HG03066 (cell line): ENCODE measurements around the gene NOD1.
"Not testable (repeated sequence)": the region's sequence is repeated elsewhere in the genome, so short reads cannot be mapped to it uniquely, and the experiment has no call there.

Experiments used
- ATAC-seq: cut with Tn5 transposase; IDR thresholded peaks from one replicate; pipeline ENCODE4 v1.9.1; 2021; ENCODE audit warnings: low read depth; ENCODE audit not compliant: unreplicated experiment

Gene NOD1

DNA sequence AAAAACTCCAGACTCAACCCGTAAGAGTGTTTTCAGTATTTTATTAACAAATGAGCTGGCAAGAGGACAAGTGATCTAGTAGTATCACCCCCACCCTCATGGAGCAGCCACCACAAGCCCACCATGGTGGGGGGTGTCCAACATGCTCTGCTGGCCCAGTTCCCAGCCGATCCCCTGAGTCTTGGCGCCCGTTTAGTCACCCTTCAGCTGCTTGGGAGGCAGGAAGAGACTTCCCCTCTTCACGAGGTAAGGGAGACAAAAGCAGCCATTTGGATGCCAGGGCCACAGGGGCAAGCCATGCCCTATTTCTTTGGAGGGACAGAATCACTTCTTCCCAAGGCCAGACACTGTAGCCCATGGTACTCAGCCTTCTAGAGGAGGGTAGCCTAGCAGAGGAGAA is 54.1 kb downstream of the NOD1 start:
- ATAC-seq: no peak

DNA sequence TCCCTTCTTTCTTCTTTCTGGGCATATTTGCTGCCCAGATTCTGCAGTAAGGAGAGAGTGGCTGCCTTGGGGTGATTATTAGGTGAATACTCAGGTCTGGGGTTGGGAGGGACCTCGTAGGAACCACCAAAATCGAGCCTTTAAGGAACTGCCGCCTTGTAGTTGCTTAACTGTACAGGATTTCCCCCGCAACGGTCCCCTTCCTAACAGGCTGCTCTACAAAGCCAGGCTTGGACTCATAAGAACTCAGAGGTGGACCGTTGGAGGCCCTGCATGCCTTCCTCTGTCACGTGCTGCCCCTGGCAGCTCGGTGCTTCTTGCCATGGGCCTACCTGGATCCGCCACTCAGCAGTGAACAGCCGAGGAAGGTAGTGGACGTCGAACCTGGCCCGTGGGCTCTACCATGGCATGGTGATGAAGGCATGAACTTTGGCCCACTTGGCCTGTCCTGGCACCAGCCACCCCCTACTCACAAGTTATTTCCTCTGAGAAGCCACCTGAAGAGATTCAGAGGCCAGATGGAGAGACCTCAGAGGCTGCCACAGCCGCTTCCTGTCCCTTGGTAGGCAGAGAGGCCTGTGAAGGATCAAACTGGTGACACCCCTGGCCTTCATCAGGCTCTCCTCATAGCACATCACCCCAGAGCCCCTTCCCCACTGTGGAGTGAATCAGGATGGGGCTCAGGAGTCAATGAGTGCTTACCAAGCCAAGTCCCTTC is 54.6 kb downstream of the NOD1 start:
- no peak for ATAC-seq

DNA sequence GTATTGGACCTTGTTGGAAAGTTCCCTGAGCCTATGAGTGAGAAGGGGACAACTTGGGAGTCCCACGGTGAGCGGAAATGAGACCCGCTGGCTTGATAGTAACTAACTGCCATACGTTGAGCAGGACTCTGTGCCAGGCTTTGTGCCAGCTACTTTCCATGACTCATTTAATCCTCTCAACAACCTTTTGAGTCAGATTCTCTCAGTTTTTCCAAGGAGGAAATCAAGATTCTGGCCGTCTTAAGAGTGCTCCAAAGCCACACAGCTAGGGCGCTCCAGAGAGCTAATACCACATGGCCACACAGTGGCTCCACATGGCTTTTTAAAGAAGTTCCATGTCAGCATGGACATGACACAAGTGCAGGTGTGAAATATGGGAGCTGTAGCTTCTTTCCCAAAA is 55.7 kb downstream of the NOD1 start:
- no peak for ATAC-seq

DNA sequence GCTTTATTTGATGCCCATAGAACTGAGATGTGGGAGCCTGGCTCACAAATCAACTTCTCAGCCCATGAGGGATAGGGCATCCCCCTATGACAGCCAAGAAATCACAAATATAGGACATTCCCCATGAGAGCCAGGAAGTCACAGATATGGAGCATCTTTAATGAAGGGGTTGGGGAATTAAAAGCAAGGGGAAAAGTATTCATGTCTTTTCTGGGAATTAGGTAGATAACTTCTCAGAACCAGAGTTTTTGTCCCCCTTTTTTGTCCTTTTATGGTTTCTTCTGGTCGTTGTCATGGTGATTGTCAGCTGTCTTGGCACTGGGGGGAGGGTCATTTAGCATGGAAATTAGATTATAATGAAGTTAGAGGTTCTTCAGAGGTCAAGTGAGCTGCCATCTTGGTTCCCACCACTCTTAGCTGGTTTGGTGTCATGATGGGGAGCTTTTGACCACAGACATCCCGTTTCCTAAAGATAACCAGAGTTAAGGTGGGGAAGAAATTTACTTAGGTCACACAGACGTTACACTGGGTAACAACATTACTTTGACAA is 56.9 kb downstream of the NOD1 start:
- no peak for ATAC-seq

DNA sequence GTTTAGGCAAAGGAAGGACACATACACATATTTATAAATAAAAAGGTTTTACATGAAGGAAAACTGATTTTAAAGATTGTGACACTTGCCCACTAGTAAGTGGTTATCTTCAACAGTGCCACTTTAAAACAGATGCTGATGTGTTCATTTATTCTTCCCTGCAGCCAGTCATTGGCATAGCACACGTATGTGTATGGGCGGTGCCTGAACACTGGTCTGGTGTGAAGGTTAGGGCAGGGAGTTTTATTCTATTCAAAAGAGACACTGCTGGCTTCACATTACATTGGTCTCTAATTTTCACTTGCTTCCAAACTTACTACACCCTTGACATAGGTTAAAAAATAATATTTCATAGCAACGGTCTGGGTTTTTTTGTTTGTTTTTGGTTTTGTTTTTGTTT is 57.9 kb downstream of the NOD1 start:
- ATAC-seq: no peak

DNA sequence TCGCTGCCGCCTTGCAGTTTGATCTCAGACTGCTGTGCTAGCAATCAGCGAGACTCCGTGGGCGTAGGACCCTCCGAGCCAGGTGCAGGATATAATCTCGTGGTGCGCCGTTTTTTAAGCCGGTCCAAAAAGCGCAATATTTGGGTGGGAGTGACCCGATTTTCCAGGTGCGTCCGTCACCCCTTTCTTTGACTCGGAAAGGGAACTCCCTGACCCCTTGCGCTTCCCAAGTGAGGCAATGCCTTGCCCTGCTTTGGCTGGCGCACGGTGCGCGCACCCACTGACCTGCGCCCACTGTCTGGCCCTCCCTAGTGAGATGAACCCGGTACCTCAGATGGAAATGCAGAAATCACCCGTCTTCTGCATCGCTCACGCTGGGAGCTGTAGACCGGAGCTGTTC is 58.5 kb downstream of the NOD1 start:
- ATAC-seq: not testable (repeated sequence)

DNA sequence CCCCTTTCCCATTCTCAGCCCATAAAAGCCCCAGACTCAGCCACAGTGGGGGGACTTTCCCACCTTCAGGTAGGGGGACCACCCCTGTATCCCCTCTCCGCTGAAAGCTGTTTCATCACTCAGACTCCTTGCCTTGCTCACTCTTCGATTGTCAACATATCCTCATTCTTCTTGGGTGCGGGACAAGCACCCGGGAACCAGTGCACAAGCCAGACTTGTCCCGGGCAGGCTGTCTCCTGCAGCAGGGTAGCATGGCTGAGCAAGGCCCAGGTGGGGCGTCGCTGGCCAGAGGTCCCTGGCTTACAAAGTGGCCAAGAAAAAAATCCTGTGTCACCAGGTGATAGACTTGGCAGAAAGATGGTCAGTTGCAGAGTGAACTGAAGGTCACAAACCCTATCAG is 64.7 kb downstream of the NOD1 start:
- ATAC-seq: no peak

DNA sequence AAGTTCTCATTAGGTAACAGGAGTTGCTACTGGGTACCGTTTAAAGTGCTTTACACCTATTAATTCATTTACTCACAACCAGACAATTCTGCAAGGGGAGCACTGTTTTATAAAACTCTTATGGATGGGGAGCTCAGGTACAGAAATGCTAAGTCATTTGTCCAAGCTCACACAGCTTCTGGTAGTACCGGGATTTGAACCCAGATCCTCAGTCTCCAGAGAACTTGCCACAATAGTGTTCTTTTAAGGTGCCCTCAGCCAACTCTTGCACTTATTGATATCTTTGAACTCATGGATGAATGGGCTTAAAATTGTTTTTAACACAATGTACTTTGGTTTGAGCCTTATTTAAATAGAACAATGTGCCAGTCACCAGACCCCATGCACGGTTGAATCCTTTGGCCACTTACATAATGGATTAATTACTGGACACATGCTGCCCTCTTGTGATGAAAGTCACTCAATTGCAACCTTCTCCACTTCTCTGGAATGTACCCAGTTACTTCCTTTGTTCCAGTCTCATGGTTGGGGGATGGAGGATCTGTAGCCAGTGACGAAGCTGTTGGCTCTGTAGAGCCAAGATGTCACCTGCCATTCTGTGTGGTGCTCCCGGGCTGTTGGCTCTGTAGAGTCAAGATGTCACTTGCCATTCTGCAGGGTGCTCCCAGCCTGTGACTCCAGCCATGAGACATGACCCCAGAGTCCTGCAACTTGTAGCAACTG is 65.6 kb downstream of the NOD1 start:
- no peak for ATAC-seq

DNA sequence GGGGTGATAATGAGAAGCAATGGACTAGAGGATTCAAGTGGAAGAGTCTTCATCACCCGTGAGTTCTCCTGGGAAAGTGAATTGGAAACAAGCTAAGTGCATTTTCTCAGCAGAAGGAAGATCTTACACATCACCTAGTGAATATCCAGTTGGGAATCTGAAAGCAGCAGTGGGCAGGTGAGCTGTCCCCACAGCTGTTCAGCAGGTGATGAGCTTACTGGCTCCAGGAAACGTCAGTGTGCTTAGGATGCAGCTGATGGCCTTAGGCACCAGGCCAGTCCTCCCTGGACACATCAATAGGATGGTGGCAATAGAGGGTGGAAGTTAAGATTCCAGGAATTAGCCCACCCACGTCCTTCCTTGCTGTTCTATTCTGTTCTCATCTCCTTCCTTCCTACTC is 66.7 kb downstream of the NOD1 start:
- ATAC-seq: no peak

DNA sequence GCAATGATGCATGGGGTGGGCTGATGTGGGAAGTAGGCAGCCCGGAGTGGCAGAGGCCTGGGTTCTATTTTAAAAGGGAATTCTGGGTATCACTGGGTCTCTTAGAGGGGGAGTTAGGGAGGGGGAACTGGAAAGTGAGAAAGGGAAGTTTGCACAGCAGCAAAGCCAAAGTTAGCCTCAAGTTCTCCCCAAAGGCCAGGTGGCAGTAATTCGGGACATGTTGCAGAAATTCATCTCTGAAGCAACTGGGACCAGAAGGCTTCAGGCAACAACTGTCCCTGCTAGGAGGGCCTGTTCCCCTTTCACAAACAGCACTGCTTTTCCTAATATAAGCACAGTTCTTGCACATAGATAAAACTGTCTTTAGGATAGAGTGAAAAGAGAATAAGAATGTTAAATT is 67.4 kb downstream of the NOD1 start:
- no peak for ATAC-seq

DNA sequence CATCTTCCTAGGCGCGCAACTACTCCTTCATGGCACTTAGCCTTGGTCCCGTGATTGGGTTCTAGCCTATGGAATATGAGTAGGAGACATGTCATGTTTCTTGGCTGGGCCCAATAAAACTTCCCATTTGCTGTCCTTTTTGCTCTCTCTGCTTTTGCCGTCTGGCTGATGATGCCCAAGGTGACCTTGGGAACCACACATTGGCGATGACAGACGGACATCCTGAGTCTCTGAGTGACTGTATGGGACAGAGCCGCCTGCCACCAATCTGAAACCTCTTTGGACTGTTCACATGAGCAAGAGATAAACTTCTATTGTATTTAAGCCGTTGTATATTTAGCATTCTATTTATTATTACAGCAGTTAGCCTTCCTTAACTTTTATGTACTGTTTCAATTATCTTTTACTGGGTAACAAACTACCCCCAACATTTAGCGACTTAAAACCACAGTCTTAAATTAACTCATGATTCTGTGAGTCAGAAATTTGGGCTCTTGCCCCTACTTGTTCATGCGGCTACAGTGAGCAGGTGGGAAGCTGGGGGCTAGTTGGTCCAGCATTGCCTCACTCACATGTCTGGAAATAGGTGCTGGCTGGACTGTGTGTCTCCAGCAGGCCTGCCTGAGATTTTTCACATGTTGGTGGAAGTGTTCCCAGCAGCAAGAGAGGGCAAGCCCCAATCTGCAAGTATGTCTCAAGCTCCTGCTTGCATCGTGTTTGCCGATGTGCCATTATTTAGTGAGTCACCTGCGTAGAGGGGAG is 71.7 kb downstream of the NOD1 start:
- ATAC-seq: no peak

DNA sequence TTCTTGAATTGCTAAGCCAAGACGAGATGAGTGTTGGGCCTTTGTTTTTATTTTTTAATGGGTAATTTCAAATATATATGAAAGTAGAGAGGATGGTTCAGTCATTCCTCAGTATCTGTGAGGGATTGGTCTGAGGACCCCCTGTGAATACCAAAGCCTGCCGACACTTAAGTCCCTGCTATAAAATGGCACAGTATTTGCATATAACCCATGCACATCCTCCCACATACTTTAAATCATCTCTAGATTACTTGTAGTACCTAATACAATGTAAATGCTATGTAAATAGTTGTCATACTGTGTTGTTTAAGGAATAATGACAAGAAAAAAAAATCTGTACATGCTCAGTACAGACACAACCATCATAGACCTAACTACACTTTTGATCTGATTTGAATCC is 73.4 kb downstream of the NOD1 start:
- no peak for ATAC-seq

DNA sequence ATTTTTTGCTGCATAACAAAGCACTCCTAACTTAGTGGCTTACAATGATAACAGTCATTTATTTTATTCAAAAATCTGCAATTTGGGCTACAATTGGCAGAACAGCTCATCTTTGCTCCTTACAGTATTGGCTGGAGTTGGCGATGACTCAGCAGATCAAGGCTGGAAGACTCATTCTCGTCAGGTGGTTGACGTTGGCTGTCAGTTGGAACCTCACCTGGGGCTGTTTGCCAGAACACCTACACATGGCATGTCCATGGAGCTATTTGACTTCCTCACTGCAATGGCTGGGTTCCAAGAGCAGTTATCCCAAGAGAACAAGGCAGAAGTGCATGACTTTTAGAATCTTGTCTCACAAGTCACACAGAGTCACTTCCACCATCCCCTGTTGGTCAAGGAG is 75.1 kb downstream of the NOD1 start:
- no peak for ATAC-seq

DNA sequence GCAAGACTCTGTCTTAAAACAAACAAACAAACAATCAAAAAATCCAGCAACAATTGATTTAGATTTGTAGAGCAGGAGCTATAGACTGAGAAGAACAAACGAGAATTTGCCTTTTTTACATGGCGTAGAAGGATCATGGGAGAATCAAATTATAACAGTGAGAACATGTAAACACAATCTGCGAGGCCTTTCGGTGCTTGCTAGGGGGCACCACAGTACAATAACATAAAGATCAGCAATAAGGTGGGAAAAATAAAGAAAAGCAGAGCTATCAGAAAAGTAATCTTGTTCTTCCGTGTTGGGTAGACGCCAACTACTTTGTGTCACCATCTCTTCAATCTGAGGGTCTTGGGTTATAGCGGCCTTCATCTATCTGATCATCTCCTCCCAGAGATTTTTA is 82.2 kb downstream of the NOD1 start:
- ATAC-seq: no peak

DNA sequence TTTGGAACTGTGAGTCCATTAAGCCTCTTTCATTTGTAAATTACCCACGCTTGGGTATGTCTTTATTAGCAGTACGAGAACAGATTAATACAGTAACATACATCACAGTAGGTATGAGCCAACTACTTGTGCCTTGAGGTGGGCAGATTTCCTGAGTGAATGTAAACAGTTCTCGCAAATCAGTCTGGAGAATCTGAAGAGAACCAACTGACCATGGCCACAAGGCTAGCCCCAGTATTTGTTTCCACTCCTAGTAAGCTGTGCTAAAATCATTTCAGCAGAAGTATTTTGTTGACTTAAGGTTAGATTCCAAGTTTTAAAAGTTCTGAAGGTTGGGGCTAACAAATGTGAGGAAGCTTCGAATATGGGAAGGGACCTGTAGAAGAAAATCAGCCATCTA is 82.9 kb downstream of the NOD1 start:
- ATAC-seq: no peak

DNA sequence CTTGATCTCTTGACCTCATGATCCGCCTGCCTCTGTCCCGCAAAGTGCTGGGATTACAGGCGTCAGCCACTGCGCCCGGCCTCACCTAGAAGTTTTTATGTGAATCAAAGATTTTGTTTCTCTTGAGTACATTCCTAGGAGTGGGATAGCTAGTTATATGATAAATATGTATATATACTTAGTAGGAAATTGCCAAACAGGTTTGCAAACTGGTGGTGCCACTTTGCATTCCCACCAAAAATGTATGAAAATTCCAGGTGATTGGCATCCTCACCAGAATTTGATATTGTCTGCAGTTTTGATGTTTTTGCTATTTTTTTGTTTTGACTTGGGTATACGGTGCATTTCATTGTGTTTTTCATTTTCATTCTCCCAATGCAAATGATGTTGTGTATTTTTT is 86.8 kb downstream of the NOD1 start:
- ATAC-seq: no peak

DNA sequence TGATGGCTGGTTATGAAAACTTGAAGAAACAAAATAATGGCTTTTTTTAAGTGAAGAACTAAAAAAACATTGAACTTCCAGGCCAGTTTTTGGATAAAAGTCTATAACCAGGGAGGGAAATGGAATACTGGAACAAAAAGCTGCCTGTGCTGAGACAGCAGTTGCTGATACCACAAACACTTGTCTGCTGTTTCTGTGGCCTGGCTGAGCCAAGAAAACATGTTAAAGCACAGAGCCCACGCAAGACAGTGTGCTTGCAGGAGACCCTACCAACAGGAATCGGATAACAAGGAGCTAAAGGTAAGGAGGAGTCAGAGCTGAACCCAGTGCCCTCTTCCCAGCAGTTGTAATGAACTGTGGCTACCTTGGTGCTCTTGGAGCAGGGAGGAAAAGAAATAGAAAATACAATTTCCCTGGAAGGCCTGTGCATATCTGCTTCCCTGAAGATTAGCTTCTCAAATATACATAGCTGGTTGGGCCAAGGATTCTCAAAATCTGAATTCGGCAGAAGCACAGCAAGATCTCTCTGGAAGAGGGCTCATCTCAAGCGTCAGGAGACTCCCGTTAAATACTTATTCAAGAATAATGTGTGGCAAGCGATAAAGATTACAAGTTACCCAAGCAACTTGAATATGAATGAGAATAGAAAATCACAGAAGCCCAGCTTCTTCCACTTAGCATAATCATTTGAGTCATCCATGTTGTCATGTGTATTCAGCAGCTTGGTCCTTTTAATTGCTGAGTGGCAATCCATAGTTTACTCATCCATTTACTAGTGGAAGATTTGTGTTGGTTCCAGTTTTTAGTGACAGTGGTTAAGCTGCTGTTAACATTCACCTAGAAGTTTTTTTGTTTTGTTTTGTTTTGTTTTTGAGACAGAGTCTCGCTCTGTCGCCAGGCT is 87.6 kb downstream of the NOD1 start:
- ATAC-seq: no peak

DNA sequence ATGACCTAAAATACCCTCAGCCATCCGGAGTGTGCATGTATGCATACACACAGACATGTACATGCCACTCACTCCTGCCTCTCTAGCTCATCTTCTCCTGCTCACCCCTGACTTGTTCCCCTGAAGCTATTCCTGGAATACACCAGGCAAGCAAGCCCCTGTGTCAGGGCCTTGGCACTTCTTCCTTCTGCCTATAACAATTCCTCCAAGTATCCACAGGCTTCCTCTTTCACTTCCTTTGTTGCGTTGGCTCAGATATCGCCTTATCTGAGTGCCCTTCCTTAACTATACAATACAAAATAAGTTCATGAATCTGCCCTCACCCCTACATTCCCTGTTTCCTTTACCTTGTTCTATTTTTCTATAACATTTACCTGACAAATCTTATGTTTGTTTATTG is 88.8 kb downstream of the NOD1 start:
- no peak for ATAC-seq

DNA sequence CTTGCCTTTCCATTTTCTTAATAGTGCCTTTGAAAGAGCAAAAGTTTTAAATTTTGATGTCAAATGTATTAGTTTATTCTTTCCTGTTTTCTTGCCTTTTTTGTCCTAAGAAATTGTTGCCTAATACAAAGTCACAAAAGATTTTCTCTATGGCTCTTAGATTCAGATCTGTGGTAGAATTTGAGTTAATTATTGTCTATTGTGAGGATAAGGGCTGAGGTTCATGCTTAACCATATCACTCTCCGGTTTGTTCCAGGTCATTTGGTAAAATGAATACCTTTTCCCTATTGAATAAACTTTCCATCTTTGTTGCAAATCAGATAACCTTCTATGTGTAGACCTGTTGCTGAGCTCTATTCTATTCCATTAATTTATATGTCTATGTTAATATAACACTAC is 96.0 kb downstream of the NOD1 start:
- ATAC-seq: no peak

DNA sequence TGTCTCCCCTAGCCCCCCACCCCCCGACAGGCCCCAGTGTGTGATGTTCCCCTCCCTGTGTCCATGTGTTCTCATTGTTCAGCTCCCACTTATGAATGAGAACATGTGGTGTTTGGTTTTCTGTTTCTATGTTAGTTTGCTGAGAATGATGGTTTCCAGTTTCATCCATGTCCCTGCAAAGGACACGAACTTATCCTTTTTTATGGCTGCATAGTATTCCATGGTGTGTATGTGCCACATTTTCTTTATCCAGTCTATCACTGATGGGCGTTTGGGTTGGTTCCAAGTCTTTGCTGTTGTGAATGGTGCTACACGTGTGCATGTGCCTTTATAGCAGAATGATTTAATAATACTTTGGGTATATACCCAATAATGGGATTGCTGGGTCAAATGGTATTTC is 97.8 kb downstream of the NOD1 start:
- not testable (repeated sequence) for ATAC-seq
